GM19328 (cell line): ENCODE measurements around the gene ZNF70.

Experiments used
- ATAC-seq: cut with Tn5 transposase; IDR thresholded peaks from one replicate; pipeline ENCODE4 v1.9.1; 2021; ENCODE audit warnings: mild to moderate bottlenecking, moderate library complexity; ENCODE audit not compliant: unreplicated experiment

ZNF70 gene

DNA sequence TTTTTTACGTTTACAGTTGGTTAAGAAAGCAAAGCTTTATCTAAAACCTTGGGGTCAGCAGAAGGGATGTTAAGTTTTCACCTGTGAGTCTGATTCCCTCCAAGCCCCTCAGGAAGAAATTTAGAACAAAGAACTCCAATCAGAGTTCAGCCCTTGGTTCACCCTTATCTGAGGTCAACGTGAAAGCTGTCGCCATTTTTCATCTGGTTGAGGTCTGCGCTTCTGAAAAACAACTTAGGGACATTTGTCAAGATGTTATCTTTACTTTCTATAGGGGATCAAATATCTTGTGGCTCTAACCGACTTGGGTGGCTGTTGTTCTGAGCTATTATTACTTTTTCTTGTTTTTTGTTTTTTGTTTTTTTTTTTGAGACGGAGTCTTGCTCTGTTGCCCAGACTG is 30.1 kb downstream of the ZNF70 start:
- ATAC-seq: no peak

DNA sequence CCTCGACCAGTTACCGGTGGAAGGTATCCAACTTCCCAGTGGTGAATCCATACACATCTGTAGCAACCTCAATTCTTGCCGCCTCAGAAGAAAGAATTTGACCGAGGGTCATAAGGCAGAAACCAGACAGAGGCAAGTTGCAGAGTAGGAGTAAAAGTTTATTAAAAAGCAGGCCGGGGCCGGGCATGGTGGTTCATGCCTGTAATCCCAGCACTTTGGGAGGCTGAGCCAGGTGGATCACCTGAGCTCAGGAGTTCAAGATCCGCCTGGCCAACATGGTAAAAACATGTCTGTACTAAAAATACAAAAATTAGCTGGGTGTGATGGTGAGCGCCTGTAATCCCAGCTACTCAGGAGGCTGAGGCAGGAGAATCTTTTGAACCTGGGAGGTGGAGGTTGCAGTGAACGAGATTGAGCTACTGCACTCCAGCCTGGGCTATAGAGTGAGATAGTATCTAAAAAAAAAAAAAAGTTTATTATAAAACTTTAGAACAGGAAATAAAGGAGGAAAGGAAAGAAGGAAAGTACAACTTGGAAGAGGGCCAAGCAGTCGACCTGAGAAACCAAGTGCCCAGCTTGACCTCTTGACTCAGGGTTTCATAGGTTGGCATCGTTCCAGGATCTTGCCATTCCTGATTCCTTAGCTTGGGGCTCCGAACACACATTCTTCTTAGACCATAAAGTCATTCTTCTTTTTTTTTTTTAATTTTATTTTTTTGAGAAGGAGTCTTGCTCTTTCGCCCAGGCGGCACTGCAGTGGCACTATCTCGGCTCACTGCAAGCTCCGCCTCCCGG is 32.3 kb downstream of the ZNF70 start:
- no peak for ATAC-seq

DNA sequence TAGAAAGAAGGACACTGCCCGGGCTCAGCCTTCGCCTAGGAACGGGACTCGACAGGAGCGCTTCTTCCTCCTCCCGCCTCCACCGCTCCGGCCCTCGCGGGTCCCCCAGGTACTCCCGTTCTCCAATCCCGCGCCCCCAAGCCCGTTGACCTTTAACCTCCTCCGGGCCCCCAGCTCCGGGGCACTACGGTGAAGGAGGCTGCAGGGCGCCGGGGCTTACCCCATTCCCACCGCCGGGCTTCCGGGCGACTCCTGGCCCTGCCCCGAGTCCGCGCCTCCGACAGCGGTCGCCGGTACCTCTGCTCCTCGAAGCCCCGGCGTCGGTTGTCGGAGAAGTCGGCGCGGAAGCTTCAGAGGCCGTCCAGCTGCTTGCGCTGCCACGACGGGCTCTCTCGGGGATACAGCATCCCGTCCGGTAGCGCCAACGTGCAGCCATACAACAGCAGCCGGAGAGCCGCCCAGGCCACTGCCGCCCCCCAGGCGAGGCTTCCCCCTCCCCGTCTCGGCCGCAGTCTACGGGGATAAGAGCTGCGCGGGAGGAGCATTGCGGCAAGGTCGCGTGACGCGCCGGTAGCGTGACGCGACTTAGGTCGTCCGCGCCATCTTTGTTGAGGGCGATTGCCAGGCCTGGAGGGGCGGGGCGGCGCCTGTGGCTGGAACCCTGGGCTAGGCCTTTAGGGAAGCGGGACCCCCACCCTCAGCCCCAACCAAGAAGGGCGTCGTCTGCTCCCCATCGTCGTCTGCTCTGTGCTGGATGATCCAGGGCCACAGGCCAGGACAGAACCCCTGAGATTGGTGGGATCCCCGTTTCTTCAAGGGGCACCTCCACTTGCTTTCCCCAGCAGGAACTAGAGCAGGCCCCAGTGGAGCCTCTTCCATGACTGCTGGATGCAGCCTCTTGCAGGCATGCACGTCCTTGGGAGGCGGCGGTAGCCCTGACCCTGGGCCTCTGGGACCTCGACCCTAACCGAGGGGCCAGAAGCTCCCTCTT is 33.8 kb downstream of the ZNF70 start:
- peak; percentile 82 for ATAC-seq

DNA sequence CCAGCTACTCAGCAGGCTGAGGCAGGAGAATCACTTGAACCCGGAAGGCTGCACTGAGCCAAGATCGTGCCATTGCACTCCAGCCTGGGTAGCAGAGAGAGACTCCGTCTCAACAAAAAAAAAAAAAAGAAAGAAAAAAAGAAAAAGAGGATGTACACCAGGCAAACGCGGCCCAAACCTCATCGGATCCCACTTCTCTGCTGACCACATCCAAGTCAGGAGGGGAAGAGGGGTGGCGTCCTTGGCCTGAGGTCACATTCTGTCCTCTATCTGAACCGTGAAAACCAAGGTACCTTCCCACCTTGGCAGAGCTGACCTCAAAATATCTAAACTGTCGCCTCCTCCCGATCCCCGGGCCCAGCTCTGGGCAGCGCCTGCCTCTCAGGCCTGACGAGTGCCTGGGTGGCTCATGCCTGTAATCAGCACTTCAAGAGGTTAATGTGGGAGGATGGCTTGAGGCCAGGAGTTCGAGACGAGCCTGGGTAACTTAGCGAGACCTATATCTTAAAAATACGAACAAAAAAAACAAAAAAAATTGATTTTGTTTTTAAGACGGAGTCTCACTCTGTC is 35.0 kb downstream of the ZNF70 start:
- no peak for ATAC-seq

DNA sequence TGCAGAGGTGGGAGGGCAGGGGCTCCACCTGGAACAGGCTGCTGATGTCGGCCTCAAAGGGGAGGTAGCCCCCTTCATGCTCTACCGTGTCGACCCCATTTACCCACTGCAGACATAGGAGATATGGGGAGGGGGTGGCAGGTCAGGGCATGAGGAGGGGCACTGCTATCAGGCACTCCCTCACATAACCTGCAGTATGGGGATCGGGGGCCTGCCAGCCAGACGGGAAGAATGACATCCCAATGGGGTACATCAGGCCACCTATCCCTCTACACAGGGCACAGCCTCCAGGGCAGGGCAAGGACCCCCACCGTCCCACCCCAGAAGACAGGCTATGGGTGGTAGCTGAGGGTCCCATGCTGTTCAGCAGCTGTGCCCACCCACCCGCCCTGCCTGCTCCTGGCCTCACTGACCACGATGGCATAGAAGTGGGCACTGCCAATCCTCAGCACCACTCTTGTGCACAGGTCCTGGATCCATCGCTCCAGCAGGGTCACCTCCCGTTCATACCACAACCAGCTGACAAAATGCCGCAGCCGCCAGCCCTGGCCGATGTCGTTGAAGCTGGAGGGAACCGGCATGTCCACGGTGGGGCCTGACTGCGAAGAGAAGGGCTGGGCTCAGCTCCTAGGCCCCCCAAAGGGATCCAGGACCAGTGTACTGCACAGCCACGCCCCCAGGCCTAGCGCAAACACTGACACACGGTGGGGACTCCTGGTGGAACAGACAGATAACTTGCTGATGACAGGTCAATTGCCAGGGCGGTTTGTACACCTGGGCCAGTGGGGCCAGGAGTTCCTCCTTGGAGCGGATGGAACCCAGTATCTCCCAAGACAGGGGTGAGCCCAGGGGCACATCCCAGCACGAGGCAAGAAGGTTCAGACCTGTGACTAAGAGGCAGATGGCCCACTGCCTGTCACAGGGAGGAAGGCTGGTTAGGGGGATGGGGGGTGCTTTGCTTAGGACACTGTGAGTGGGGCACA is 36.0 kb downstream of the ZNF70 start:
- ATAC-seq: no peak

DNA sequence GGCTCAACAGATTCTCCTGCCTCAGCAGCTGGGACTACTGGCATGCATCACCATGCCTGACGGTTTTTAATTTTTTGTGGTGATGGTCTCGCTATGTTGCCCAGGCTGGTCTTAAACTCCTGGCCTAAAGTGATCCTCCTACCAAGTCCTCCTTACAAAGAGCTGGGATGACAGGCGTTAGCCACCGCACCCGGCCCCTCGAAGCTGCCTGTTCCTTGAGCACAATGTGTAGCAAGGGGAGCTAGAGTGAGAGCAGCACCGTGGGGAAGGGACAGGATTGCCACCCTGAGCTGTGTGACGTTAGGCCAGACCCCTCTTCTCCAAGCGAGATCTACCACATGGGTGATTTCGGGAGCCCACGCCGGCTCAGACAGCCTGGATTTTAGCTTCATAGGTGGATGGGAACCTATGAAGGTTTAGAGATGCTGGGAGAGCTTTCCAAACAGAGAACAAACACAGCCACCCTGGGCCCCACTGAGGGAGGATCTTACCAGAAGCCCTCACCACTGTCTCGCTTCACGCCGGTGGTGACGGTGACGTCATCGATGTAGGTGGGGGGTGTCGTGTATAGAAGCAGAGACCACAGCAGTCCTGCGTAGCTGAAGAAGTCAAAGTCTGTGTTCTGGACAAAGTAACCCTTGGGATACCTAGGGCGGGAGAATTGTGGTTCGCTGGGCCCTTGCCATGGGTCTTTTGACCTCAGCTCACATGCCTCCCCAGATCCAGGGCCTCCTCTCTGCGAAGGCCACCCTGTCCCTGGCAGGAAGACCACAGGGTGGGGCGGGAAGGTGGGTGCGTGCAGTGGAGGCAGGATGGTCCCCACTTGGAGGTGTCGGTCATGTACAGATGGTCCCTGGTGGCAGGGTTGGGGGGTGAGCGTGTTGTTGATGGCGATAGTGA is 37.0 kb downstream of the ZNF70 start:
- no peak for ATAC-seq

DNA sequence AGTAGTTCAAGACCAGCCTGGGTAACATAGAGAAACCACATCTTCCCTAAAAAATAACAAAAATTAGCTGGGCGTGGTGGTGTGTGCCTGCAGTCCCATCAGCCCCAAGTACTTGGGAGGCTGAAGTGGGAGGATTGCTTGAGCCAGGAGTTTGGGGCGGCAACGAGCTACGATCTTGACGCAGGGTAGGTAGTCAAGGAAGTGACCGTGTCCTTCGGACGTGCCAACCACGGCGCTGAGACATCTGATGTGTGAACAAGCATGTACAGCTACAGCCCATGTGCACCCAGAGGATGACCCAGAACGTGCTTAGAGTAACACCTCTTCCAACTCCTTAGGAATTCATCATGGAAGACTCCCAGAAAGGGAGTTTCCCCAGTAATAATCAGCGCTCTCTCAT is 38.7 kb downstream of the ZNF70 start:
- ATAC-seq: no peak

DNA sequence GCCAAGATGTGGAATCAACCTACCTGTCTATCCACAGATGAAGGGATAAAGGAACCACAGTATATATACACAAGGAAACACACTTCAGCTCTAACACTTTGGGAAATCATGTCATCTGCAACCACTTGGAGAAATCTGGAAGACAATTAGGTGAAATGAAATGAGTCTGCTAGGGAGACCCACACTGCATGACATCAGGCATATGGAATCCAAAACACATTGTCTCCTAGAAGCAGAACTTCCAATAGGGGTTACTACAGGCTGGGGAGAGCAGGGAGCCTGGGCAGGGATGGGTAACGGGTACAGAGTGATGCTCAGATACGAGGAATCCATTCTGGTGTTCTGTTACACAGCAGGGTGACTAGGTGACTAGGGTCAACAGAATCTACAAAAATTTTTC is 41.8 kb downstream of the ZNF70 start:
- ATAC-seq: no peak

DNA sequence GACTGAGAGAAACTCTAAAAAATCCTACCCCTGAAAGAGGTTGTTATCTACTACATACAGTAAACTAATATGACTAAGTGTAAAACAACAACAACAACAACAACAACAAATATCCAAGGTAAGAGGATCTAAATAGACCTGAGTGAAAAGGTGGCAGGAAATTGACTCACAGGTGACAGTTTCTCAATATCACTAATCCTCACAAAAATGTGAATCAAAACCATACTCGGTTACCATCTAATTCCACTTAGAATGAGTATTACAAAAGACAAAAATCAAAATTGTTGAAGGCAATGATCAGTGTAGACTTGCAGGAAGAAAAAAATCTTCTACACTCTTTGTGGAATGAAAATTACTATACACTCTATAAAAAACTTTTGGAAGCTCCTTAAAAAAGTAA is 42.6 kb downstream of the ZNF70 start:
- ATAC-seq: no peak

DNA sequence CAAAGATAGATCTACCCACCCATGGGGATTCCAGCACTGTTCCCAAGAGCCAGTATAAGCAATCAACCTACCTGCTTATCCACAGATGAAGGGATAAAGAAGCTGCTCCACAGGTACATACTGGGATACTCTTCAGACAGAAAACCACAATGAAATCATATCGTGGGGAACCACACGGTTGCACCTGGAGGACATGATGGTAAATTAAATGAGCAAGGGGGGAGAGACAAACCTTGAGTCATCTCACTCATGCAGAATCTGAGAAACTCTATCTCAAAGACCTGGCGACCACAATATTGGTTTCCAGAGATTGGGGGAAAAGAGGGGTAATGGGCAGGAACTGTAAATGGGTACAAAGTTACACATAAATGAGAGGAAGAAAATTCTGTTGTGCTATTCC is 45.6 kb downstream of the ZNF70 start:
- ATAC-seq: no peak

DNA sequence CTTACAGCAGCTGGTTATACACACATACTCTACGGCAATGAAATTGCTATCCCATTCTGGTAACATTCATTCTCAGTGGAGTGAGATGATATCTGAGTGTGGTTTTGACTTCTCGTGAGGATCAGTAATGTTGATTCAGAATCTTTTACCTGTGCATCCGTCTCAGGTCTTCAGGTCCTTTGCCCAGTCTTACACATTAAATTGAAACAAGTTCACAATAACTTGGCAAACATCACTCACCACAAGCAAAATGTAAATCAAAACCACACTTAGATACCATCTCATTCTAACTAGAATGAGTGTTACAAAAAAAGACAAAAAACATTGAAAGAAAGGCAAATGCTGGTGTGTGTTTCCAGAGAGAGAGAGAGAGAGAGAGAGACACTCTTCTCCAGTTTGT is 46.1 kb downstream of the ZNF70 start:
- ATAC-seq: no peak

DNA sequence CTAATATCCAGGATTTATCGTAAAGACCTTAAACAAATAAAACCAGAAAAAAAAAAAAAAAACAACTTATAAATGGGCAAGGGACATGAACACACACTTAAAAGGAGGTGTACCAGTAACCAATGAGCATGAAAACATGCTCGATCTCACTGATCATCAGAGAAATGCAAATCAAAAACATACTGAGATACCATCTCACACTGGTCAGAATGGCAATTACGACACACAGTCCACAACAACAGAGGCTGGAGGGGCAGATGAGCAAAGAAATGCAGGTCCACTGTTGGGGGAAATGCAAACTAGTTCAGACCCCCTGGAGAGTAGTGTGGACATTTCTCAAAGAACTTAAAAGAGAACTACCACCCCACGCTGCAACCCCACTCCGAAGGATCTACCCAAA is 46.9 kb downstream of the ZNF70 start:
- no peak for ATAC-seq

DNA sequence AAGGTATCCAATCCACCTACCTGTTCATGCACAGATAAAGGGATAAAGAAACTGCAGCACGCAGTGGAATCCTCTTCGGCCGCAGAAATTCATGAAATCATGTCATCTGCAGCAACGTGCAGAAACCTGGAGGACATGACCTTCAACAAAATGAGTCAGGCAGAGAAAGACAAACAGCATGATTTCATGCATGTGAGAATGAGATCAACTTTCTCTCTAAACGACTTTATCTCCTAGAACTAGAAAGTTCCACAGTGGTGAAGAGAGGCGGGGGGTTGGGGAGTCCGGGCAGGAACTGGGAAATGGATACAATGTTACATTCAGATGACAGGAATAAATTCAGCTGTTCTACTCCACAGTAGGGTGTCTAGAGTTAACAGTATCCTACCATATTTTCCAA is 50.2 kb downstream of the ZNF70 start:
- no peak for ATAC-seq

DNA sequence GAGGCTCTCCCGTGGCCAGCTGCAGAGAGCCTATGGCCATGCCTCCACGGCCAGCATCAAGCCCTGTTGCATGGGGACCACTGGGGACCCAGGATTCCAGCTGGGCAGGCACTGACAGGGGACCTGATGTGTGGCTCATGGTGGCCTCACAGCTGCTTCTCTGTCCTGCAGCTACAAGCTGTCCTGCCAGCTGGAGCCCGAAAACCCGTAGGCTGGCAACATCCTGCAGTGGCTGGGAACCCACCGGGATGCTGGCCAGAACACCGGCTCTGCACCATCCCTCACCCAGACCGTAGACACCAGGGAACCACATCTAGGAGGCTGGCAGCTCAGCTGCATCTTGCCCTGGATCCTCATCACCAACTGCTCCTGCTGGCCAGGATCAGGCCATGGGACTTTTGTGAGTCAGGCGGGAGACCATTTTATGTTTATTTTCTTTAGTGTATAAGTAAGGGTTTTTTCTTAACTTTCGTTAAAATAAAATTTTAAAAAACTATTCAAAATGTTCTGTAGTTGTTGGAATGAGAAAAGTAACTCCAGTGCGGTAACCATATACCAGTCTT is 52.2 kb downstream of the ZNF70 start:
- ATAC-seq: no peak

DNA sequence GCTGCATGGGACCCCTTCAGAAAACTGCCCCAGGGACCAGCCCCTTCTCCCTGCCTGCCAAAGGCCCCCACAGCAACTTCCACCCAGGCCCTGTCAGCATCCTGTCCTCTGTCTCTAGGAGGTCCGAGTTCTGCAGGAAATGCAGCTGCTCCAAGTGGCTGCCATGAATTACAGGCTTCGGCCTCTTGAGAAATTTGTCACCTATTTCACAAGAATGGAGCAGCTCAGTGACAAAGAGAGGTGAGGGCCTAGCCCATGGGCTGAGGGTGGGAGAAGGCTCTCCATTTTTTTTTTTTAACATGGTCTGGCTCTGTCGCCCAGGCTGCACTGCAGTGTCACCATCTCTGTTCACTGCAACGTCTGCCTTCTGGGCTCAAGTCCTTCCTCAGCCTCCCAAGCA is 52.8 kb downstream of the ZNF70 start:
- ATAC-seq: no peak

DNA sequence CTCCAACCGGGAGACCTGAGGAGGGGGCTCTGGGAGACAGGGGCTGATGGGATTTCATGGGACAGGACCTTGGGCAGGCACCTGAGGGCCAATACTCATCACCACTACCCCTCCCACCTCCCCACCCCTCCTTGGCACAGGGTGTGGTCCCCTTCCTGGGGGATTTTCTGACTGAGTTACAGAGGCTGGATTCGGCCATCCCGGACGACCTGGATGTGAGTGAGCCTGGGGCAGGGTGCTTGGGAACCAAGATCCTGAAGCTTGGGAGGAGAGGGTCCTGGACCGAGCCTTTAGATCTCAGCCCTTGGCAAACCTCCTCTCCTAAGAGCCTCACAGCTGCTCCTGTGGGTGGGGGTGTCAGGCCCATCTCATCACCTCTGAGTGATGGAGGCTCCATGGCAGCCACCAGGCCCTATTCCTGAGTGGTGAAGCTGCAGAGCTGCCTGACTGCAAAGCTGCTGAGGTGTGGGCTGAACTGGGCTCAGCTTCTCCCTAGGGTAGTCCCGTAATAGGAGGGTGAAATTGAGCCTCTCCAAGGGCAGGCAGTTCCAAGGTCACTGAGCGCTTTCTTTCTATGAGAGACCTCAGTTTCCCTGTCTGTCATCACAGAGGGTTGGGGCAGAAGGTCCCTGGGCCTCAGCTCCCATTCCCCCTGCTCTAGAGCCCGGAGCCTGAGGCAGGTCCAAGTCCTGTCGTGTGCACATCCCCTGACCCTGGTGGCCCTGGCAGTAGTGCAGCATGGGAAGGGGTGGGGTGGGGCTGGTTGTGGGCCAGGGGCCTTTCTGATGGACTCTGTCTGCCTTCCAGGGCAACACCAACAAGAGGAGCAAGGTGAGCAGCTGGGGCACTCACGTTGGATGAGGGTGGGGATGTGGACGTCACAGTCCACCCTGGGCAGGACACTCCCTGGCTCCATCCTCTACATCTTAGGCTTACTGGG is 53.6 kb downstream of the ZNF70 start:
- ATAC-seq: no peak

DNA sequence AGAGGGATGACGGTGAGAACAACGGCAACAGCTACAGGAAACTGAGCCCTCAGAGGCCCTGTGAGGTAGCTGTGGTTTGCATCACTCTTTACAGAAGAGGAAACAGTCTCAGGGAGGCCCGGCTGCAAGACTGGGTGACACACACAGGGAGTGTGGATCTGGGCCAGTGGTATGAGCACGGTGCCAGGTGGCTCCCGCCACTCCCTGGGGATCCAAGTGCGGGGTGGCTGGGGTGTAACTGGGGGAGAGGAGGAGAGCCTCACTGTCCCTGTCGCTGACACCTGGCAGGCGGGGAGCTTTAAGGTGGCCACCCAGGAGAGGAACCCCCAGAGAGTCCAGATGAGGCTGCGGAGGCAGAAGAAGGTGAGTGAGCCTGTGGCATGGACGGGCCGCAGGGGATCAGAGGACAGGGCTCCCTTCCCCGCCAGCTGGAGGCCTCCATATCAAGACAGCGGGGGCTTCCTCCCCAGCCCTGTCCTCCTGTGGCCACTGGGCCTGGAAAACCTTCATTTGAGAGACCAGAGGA is 54.5 kb downstream of the ZNF70 start:
- ATAC-seq: peak; percentile 73
